ENCODE data around the gene IRGQ. TPM values are rescaled to one million over a fixed set of nuclear protein-coding genes. Genes with fewer than 3 reads are reported as not detected.

Gene IRGQ
- total RNA-seq, 1 experiment from 2014 or later, result 26.5 TPM

DNA sequence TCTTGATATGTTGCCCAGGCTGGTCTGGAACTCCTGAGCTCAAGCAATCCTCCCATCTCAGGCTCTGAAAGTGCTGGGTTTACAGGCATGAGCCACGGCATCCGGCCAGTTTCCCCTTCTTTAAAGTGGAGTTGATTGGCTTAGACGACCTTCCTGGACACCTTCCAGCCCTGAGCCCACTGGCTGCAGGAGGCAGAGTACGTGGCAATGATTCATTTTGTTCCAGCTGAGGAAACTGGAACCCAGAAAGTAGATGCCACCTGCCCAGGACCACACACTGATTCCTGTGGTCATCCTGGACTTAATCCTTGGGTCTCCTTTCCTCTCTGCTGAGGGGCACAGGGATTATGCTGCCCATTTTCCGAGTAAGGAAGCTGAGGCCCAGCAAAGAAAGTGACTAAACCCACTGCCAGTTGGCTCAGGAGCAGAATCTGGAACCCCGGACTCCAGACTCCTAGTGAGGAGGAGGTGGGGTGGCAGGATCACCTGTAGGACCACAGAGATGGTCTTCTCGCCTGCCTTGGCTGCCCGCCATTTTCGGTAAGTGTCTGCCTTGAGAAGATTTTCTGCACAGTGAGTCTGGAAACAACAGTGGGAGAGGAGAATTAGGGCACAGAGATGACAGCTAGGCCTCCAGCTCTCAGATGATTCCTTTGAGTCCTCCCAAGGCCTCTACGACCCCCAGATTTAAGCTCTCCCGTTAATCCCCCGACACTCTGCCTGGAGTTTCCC, 21.3 kb downstream of the IRGQ start:
- H3K4me1 Mint-ChIP-seq (ENCODE audit: insufficient read depth, unreplicated experiment), result peaks cover 16% of the 10 kb centered on the region
- TSS peak; percentile 53 for BruUV-seq (replicated peaks)

DNA sequence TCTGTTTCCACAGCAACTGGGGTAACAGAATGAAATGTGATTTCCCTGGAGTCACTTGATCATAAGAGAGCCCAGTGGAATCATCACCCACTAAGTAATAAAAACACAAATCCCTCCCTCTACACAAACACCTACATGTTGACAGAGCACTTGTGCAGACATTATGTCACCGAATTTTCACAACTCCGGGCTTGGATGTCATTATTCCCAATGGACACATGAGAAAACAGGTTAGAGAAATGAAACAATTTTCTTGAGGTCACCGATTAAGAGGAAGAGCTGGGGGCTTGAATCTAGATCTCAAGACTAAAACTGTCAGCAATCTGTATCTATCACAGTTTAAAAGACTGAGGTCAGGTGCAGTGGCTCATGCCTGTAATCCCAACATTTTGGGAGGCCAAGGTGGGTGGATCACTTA, 23.8 kb downstream of the IRGQ start:
- no peak for DNase-seq (ENCODE audit: unreplicated experiment)
- TF ChIP-seq, protein P1, sequence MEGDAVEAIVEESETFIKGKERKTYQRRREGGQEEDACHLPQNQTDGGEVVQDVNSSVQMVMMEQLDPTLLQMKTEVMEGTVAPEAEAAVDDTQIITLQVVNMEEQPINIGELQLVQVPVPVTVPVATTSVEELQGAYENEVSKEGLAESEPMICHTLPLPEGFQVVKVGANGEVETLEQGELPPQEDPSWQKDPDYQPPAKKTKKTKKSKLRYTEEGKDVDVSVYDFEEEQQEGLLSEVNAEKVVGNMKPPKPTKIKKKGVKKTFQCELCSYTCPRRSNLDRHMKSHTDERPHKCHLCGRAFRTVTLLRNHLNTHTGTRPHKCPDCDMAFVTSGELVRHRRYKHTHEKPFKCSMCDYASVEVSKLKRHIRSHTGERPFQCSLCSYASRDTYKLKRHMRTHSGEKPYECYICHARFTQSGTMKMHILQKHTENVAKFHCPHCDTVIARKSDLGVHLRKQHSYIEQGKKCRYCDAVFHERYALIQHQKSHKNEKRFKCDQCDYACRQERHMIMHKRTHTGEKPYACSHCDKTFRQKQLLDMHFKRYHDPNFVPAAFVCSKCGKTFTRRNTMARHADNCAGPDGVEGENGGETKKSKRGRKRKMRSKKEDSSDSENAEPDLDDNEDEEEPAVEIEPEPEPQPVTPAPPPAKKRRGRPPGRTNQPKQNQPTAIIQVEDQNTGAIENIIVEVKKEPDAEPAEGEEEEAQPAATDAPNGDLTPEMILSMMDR (IDR thresholded peaks at IDR 0.05; ENCODE audit: unreplicated experiment), result no peak
- Mint-ChIP-seq H3K9me3 (ENCODE audit: unreplicated experiment) (no peaks in the 10 kb centered on the region), H3K27me3 (ENCODE audit: insufficient read depth, unreplicated experiment) (no peaks in the 10 kb centered on the region), H3K27ac (ENCODE audit: low read depth, unreplicated experiment) (peak overlapping the region; percentile 54), H3K36me3 (ENCODE audit: insufficient read depth, unreplicated experiment) (peaks cover 14% of the 10 kb centered on the region), H3K4me1 (ENCODE audit: insufficient read depth, unreplicated experiment) (peaks cover 16% of the 10 kb centered on the region), H3K4me3 (ENCODE audit: unreplicated experiment) (no peak overlapping the region)
- intact Hi-C loops (cut with micrococcal nuclease), result no loop called here
- ChIA-PET CTCF (interaction anchor here (1.3 to 1.6 kb wide), 2 partner anchors 14 to 17 kb away, joined by 3 to 4 read pairs; no protein-coding TSS in a partner anchor), POLR2A (interaction anchor here (1.6 kb wide), 1 partner anchor 96 kb away, joined by 3 read pairs; no protein-coding TSS in a partner anchor)
- BruUV-seq (replicated peaks), result no TSS peak

More for the DNA sequence above, 21.3 kb downstream of the IRGQ start:
- ChIA-PET CTCF (interaction anchor here (0.5 to 2.1 kb wide), 10 partner anchors 10 to 190 kb away, joined by 3 to 10 read pairs (median 4); no protein-coding TSS in a partner anchor), POLR2A (interaction anchor here (0.7 to 3.0 kb wide), 8 partner anchors 10 to 177 kb away, joined by 3 to 55 read pairs (median 6); partner anchors contain the start of genes ETHE1, IRGQ, LYPD3 and ZNF575)
- H3K36me3 Mint-ChIP-seq (ENCODE audit: insufficient read depth, unreplicated experiment), result peaks cover 12% of the 10 kb centered on the region
- TF ChIP-seq, protein P1 (IDR thresholded peaks at IDR 0.05; ENCODE audit: unreplicated experiment), result no peak
- intact Hi-C loops (cut with micrococcal nuclease), result loop anchor here (1.0 kb wide), 1 partner anchor 22 kb away; the partner anchor contains the start of genes IRGQ and ZNF576
- H3K9me3 Mint-ChIP-seq (ENCODE audit: unreplicated experiment), result no peaks in the 10 kb centered on the region
- peak overlapping the region; percentile 98 for H3K27ac Mint-ChIP-seq (ENCODE audit: low read depth, unreplicated experiment)
- peak; percentile 43 for DNase-seq (ENCODE audit: unreplicated experiment)
- H3K4me3 Mint-ChIP-seq (ENCODE audit: unreplicated experiment), result peak overlapping the region; percentile 98
- H3K27me3 Mint-ChIP-seq (ENCODE audit: insufficient read depth, unreplicated experiment), result peaks cover 14% of the 10 kb centered on the region

DNA sequence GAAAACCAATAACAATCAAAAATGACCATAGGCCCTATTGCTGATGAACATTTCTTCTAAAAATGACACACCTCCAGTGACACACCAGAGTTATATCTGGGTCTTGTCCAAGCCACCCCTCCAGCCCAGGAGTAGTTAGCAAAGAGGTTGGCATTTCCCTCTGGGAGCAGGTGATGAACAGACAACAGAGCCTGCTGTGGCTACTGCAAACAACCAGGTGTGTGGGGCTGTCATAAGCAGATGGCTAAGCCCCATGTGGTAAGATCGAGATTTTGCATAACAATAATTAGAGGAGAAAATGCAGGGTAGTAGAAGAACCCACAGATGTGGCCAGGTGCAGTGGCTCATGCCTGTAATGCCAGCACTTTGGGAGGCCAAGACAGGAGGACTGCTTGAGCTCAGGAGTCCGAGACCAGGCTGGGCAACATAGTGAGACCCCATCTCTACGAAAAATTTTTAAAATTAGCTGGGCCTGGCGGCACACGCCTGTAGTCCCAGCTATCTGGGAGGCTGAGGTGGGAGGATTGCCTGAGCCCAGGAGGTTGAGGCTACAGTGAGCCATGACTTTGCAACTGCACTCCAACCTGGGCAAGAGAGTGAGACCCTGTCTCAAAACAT, 25.7 kb downstream of the IRGQ start:
- TF ChIP-seq, protein P1 (IDR thresholded peaks at IDR 0.05; ENCODE audit: unreplicated experiment), result no peak
- CTCF ChIA-PET, result interaction anchor here (0.6 to 1.4 kb wide), 4 partner anchors 15 to 82 kb away, joined by 3 to 9 read pairs (median 6); no protein-coding TSS in a partner anchor
- Mint-ChIP-seq H3K27ac (ENCODE audit: low read depth, unreplicated experiment) (no peak overlapping the region), H3K36me3 (ENCODE audit: insufficient read depth, unreplicated experiment) (peaks cover 12% of the 10 kb centered on the region), H3K9me3 (ENCODE audit: unreplicated experiment) (no peaks in the 10 kb centered on the region), H3K27me3 (ENCODE audit: insufficient read depth, unreplicated experiment) (no peaks in the 10 kb centered on the region), H3K4me1 (ENCODE audit: insufficient read depth, unreplicated experiment) (peaks cover 16% of the 10 kb centered on the region), H3K4me3 (ENCODE audit: unreplicated experiment) (no peak overlapping the region)
- BruUV-seq (replicated peaks), result no TSS peak
- POLR2A ChIA-PET, result interaction anchor here (1.9 kb wide), 1 partner anchor 26 kb away, joined by 4 read pairs; the partner anchor contains the start of genes IRGQ and ZNF576
- intact Hi-C loops (cut with micrococcal nuclease), result no loop called here
- DNase-seq (ENCODE audit: unreplicated experiment), result peak; percentile 36

DNA sequence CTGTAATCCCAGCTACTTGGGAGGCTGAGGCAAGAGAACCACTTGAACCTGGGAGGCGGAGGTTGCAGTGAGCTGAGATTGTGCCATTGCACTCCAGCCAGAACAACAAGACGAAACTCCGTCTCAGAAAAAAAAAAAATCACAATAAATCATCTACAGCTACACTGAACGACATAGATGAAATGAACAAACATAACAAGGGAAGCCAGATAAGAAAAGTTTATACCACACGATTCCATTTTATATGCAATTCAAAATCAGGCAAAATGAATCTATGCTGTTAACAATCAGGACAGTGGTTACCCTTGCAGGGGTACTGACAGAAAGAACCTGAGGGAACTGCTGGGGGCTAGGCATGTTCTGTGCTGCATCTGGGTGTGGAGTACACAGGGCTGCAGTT, 26.3 kb downstream of the IRGQ start:
- no TSS peak for BruUV-seq (replicated peaks)
- H3K4me3 Mint-ChIP-seq (ENCODE audit: unreplicated experiment), result no peak overlapping the region
- no peaks in the 10 kb centered on the region for H3K27me3 Mint-ChIP-seq (ENCODE audit: insufficient read depth, unreplicated experiment)
- H3K4me1 Mint-ChIP-seq (ENCODE audit: insufficient read depth, unreplicated experiment), result peaks cover 16% of the 10 kb centered on the region
- DNase-seq (ENCODE audit: unreplicated experiment), result no peak
- ChIA-PET POLR2A (interaction anchor here (0.7 to 1.9 kb wide), 2 partner anchors 27 to 96 kb away, joined by 4 read pairs; partner anchors contain the start of genes IRGQ and ZNF576), CTCF (interaction anchor here (0.6 to 1.4 kb wide), 4 partner anchors 15 to 83 kb away, joined by 3 to 9 read pairs (median 4); no protein-coding TSS in a partner anchor)
- H3K27ac Mint-ChIP-seq (ENCODE audit: low read depth, unreplicated experiment), result no peak overlapping the region
- H3K36me3 Mint-ChIP-seq (ENCODE audit: insufficient read depth, unreplicated experiment), result peaks cover 12% of the 10 kb centered on the region
- H3K9me3 Mint-ChIP-seq (ENCODE audit: unreplicated experiment), result no peaks in the 10 kb centered on the region
- TF ChIP-seq, protein P1 (IDR thresholded peaks at IDR 0.05; ENCODE audit: unreplicated experiment), result no peak
- intact Hi-C loops (cut with micrococcal nuclease), result no loop called here
